OCI-LY3 (cell line): ENCODE results near the gene EPAS1.

Source experiments
- CTCF ChIP-seq: fragments of 200-600, 300-600 bp; sonication (generic); IDR thresholded peaks from 2 replicates; pipeline ENCODE4 v1.5.1; 2014; ENCODE audit warnings: antibody characterized with exemption, low read length, low read depth
- EZH2phosphoT487 ChIP-seq: fragments of 200-600 bp; shearing (Covaris generic); IDR thresholded peaks from 2 replicates; pipeline ENCODE4 v1.6.1; 2018; ENCODE audit warnings: antibody characterized with exemption, mixed run types, low read depth

- TF ChIP-seq CTCF (no peak), EZH2phosphoT487 (no peak)
Measured at GRCh38 chr2:46319711-46320110, 22.5 kb downstream of the EPAS1 start.
